Measurements from ENCODE around the gene ESPNL. TPM values are rescaled to one million over a fixed set of nuclear protein-coding genes. Genes with fewer than 3 reads are reported as not detected.

The ESPNL gene
- polyA plus RNA-seq, 1 donor from 2014 or later = 5.5 TPM

DNA sequence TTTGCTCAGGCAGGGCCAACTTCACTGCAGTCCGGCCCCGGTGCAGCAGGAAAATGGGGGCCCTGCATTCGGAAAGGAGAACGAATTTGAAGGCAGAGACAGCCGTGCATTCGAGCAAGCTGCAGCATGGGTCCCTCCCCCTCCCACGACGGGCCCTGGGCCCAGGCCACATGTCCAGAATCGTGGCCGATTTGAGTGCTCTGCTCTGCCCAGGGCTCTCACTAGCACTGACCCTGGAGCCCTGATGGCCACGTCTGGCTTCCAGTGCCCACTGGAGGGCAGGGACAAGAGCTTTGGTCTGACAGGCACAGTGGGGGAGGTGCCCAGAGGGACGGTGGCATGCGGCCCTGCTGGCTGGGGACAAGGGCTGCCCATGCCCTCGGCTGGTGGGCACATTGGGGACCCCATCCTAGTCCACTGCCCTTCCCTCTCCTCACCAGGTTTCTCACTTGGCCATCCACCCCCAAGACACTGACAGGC lies 23.9 kb downstream of the ESPNL start:
- Mint-ChIP-seq H3K4me3 (no peak overlapping the region), H3K36me3 (peaks cover 1% of the 10 kb centered on the region), H3K4me1 (peaks cover 0 to 4% (median 0%) of the 10 kb centered on the region in 3 donors), H3K27me3 (peaks cover 2% of the 10 kb centered on the region), H3K9me3 (no peaks in the 10 kb centered on the region), H3K27ac (no peak overlapping the region)

GRCh38 chr2:238124488-238125126 lies 24.5 kb downstream of the ESPNL start:
- no peaks in the 10 kb centered on the region for H3K9me3 Mint-ChIP-seq
- H3K27me3 Mint-ChIP-seq = peaks cover 2% of the 10 kb centered on the region
- H3K36me3 Mint-ChIP-seq = peaks cover 1% of the 10 kb centered on the region
- H3K27ac Mint-ChIP-seq = no peak overlapping the region
- no peak overlapping the region for H3K4me3 Mint-ChIP-seq
- peaks cover 0 to 4% (median 0%) of the 10 kb centered on the region in 3 donors for H3K4me1 Mint-ChIP-seq

GRCh38 chr2:238125127-238125885 lies 25.2 kb downstream of the ESPNL start:
- H3K4me1 Mint-ChIP-seq = no peaks in the 10 kb centered on the region
- H3K27me3 Mint-ChIP-seq = no peaks in the 10 kb centered on the region
- no peaks in the 10 kb centered on the region for H3K9me3 Mint-ChIP-seq
- H3K4me3 Mint-ChIP-seq = no peak overlapping the region
- peaks cover 1% of the 10 kb centered on the region for H3K36me3 Mint-ChIP-seq
- no peak overlapping the region for H3K27ac Mint-ChIP-seq

DNA sequence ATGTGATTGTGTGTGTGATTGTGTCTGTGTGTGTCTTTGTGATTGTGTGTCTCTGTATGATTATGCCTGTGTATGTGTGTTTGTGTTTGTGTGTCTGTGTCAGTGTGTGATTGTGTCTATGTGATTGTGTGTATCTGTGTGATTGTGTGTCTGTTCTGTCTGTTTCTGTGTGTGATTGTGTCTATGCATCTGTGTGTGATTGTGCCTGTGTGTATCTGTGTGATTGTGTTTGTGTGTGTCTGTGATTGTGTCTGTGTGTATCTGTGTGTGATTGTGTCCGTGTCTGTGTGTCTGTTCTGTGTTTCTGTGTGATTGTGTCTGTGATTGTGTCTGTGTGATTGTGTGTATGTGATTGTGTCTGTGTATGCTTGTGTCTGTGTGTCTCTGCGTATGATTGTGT lies 26.2 kb downstream of the ESPNL start:
- no peaks in the 10 kb centered on the region for H3K4me1 Mint-ChIP-seq

GRCh38 chr2:238126775-238127164 lies 26.6 kb downstream of the ESPNL start:
- Mint-ChIP-seq H3K27ac (no peak overlapping the region), H3K9me3 (no peaks in the 10 kb centered on the region), H3K36me3 (peaks cover 1% of the 10 kb centered on the region), H3K27me3 (no peaks in the 10 kb centered on the region), H3K4me3 (no peak overlapping the region), H3K4me1 (no peaks in the 10 kb centered on the region)

More for the DNA sequence above, 26.2 kb downstream of the ESPNL start:
- Mint-ChIP-seq H3K4me3 (no peak overlapping the region), H3K27ac (no peak overlapping the region), H3K27me3 (no peaks in the 10 kb centered on the region), H3K36me3 (peaks cover 1% of the 10 kb centered on the region), H3K9me3 (no peaks in the 10 kb centered on the region)

DNA sequence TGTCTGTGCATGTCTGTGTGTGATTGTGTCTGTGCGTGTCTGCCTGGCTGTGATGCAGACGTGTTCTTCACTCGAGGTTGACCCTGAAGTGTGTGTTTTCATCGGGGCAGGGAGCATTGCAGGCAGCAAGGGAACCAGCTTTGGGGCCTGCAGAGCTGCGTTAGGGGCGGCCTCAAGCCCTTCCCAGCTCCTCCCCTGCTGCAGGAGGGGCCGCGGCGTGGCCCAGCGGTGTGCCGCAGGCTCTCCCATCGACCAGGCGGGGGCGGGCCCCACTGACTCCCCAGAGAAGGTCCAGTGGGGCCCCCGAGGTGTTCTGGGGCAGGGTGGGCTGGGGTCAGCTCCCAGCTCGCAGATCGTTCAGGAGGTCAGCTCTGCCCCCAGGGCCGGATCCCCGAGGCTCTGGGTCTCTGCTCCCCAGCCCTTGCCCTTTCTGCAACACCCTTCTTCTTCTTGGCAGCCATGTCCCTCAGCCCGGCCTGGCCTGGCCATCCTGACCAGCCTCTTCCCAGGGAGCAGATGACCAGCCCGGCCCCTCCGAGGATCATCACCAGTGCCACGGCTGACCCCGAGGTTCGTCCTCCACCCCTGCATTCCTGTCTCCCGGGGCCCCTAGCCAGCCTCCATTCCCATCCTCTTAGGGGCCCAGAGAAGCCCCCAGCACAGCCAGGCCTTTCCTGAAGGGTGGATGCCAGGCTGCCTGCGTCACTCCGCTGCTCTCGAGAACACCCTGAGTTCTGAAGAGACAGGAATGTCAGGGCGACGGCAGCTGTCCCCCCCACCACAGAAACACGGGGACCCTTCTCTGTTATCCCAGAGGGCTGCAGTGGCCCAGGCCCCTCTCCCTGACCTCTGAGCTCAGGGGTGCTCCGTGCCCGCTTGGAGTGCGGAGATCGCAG lies 27.3 kb downstream of the ESPNL start:
- Mint-ChIP-seq H3K27ac (no peak overlapping the region), H3K4me1 (no peaks in the 10 kb centered on the region), H3K36me3 (peaks cover 1% of the 10 kb centered on the region)

GRCh38 chr2:238128061-238128440 lies 27.9 kb downstream of the ESPNL start:
- peaks cover 1% of the 10 kb centered on the region for H3K36me3 Mint-ChIP-seq

More for the DNA sequence above, 27.3 kb downstream of the ESPNL start:
- Mint-ChIP-seq H3K9me3 (no peaks in the 10 kb centered on the region), H3K27me3 (no peaks in the 10 kb centered on the region), H3K4me3 (no peak overlapping the region)

GRCh38 chr2:238128534-238129001 lies 28.4 kb downstream of the ESPNL start:
- Mint-ChIP-seq H3K4me1 (no peaks in the 10 kb centered on the region), H3K4me3 (no peak overlapping the region), H3K36me3 (peaks cover 1% of the 10 kb centered on the region), H3K27me3 (no peaks in the 10 kb centered on the region), H3K9me3 (no peaks in the 10 kb centered on the region), H3K27ac (no peak overlapping the region)

More at GRCh38 chr2:238128061-238128440, 27.9 kb downstream of the ESPNL start:
- no peak overlapping the region for H3K27ac Mint-ChIP-seq
- no peaks in the 10 kb centered on the region for H3K9me3 Mint-ChIP-seq
- no peaks in the 10 kb centered on the region for H3K4me1 Mint-ChIP-seq
- no peaks in the 10 kb centered on the region for H3K27me3 Mint-ChIP-seq
- H3K4me3 Mint-ChIP-seq = no peak overlapping the region

DNA sequence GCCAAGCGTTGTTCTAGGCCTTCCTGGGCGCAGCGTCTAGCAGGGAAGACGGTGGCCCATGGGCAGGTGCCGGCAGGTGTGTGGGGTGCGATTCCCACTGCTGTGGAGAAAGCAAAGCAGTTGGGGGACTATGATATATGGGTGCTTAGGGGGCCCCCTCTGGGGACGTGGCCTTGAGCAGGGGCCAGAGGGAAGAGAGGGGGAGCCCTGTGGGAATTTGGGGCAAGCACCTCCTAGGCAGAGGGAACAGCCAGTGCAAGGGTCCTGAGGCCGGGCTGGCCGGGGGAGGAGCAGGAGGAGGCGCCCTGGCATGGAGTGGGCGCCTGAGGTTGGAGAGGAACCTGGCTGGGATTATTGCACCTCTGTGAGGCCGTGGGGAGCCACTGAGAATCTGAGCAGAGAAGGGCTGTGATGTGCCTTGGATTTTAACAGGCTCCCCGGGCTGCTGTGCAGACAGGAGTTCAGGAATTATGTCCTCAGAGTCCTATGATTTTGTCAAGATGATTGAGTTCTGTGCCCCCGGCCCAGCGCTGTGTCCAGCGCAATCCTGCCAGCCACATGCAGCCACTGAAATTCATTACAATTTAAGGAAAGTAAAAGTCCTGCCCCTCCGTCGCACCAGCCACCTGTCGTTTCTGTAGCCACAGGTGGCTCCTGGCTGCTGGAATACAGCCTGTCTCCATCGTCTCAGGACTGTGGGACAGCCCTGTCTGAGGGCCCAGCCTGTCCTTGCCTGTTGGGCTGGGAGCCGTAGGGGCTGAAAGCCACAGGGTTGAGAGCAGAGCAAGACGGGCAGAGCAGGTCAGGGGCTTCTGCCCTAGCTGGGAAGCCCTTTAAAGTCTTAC lies 29.2 kb downstream of the ESPNL start:
- Mint-ChIP-seq H3K4me1 (no peaks in the 10 kb centered on the region), H3K36me3 (peaks cover 1% of the 10 kb centered on the region), H3K4me3 (no peak overlapping the region), H3K9me3 (no peaks in the 10 kb centered on the region), H3K27me3 (peaks cover under 1% of the 10 kb centered on the region), H3K27ac (no peak overlapping the region)

DNA sequence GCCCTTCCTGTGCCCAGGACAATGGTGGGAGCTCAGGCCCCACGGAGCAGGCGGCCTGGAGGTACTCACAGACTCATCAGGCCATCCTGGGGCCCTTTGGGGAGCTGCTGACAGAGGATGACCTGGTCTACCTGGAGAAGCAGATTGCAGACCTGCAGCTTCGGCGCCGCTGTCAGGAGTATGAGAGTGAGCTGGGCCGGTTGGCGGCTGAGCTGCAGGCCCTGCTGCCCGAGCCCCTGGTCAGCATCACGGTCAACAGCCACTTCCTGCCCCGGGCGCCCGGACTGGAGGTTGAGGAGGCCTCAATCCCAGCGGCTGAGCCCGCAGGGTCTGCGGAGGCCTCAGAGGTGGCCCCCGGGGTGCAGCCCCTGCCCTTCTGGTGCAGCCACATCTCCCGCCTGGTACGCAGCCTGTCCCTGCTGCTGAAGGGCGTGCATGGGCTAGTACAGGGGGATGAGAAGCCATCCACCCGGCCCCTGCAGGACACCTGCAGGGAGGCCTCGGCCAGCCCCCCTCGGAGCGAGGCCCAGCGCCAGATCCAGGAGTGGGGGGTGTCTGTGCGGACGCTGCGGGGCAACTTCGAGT lies 30.1 kb downstream of the ESPNL start:
- Mint-ChIP-seq H3K36me3 (no peaks in the 10 kb centered on the region), H3K27me3 (peaks cover 2% of the 10 kb centered on the region), H3K27ac (no peak overlapping the region), H3K9me3 (no peaks in the 10 kb centered on the region), H3K4me3 (no peak overlapping the region), H3K4me1 (no peaks in the 10 kb centered on the region)

DNA sequence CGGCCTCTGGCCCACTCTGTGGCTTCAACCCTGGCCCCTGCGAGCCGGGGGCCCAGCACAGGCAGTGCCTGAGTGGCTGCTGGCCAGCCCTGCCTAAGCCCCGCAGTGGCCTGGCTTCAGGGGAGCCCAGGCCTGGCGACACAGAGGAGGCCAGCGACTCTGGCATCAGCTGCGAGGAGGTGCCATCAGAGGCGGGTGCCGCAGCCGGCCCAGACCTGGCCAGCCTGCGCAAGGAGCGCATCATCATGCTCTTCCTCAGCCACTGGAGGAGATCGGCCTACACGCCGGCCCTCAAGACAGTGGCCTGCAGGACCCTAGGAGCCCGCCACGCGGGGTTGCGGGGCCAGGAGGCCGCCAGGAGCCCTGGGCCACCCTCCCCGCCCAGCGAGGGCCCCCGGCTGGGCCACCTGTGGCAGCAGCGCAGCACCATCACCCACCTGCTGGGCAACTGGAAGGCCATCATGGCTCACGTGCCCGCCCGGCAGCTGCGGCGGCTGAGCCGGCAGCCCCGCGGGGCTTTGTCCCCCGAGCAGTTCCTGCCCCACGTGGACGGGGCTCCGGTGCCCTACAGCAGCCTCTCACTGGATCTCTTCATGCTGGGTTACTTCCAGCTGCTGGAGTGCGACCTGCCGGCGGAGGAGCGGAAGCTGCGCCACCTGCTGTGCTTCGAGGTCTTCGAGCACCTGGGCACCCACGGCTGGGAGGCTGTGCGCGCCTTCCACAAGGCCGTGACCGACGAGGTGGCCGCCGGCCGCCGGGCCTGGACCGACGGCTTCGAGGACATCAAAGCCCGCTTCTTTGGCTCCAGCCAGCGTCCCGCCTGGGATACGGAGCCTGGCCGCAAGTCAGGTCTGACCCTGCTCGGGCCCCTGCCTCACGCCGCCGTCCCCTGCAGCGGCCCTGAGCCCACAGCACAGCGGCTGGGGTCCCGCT lies 30.8 kb downstream of the ESPNL start:
- no peaks in the 10 kb centered on the region for H3K4me1 Mint-ChIP-seq
- no peaks in the 10 kb centered on the region for H3K9me3 Mint-ChIP-seq
- no peaks in the 10 kb centered on the region for H3K36me3 Mint-ChIP-seq
- peaks cover 2% of the 10 kb centered on the region for H3K27me3 Mint-ChIP-seq
- H3K27ac Mint-ChIP-seq = no peak overlapping the region
- H3K4me3 Mint-ChIP-seq = no peak overlapping the region

DNA sequence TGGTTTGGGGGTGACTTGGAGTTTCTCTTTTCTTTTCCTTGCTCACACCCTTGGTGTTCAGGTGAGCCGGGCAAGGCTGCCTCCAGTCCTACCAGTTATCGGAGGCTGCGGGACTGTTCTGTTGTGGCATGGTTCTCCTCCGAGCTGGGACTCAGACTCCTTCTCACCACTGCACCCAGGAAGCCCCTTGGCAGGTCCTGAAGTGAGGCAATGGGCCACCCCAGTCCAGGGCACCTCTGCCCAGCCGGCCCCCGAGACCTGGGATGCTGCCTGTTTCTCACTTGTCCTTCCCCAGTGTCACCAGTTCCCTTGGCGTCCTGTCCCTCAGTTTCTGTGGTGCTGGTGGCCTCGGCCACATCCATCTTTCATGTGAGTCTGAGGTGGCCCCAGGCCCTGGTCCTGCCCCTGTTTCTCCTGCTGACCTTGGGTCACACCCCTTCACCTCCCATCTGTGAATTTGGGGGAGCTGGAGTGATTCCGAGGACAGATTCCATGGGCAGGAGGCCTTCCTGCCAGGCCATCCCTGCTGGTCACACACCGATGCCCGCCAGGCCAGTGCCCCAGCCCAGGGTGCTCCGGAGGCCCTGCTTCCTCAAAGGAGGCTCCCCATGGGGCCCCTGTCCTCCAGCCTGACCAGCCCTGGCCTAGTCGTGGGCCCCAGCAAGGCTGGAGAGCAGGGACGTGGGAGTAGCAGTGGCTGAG lies 31.8 kb downstream of the ESPNL start:
- peaks cover 2% of the 10 kb centered on the region for H3K27me3 Mint-ChIP-seq

More for the DNA sequence above, 31.8 kb downstream of the ESPNL start:
- H3K36me3 Mint-ChIP-seq = no peaks in the 10 kb centered on the region
- no peaks in the 10 kb centered on the region for H3K4me1 Mint-ChIP-seq
- no peak overlapping the region for H3K27ac Mint-ChIP-seq
- no peak overlapping the region for H3K4me3 Mint-ChIP-seq
- H3K9me3 Mint-ChIP-seq = no peaks in the 10 kb centered on the region
